HG02763 (cell line): ENCODE data around the gene RNF217.
"Not testable (repeated sequence)": the region's sequence is repeated elsewhere in the genome, so short reads cannot be mapped to it uniquely, and the experiment has no call there.

Source experiments
- ATAC-seq: cut with Tn5 transposase; IDR thresholded peaks from one replicate; pipeline ENCODE4 v1.9.1; 2021; ENCODE audit warnings: mild to moderate bottlenecking, moderate library complexity; ENCODE audit not compliant: unreplicated experiment

The RNF217 gene

DNA sequence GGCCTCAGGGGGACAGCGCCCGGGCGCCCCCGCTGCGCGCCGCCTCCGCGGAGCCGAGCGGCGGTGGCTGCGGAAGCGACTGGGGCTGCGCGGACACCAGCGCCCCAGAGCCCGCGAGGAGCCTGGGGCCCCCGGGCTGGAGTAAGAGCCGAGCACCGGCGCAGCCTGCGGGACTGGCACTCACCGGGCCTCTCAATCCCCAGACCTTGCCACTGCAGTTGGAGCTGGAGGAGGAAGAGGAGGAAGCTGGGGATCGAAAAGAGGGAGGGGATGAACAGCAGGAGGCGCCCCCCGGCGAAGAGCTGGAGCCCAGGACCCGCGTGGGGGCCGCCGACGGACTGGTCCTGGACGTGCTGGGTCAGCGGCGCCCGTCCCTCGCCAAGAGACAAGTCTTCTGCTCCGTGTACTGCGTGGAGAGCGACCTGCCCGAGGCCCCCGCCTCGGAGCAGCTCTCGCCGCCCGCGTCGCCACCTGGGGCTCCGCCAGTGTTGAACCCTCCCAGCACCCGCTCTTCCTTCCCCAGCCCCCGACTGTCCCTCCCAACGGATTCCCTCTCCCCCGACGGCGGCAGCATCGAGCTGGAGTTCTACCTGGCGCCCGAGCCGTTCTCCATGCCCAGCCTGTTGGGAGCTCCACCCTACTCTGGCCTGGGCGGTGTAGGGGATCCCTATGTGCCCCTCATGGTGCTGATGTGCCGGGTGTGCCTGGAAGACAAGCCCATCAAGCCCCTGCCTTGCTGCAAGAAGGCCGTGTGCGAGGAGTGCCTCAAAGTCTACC lies 590 bp downstream of the RNF217 start:
- no peak for ATAC-seq

- no peak for ATAC-seq
Measured at GRCh38 chr6:124963416-124963785, 1.2 kb downstream of the RNF217 start.

GRCh38 chr6:124963831-124964763 lies 1.9 kb downstream of the RNF217 start:
- no peak for ATAC-seq

DNA sequence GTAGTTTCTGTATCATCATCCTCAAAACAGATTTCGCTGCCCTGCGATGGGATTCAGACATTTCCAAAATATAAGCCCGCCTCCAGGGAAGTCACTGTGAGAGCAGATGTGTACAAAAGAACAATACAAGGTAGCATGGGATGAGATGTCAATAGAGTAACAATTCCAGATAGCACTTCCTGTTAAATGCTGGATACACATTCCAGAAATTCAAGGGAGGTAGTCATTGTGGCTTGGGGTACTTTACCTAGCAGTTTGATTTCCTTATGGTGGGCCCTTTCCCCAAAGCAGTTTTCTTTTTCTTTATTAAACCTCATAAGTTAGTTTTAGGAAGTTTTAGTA lies 2.5 kb downstream of the RNF217 start:
- no peak for ATAC-seq

DNA sequence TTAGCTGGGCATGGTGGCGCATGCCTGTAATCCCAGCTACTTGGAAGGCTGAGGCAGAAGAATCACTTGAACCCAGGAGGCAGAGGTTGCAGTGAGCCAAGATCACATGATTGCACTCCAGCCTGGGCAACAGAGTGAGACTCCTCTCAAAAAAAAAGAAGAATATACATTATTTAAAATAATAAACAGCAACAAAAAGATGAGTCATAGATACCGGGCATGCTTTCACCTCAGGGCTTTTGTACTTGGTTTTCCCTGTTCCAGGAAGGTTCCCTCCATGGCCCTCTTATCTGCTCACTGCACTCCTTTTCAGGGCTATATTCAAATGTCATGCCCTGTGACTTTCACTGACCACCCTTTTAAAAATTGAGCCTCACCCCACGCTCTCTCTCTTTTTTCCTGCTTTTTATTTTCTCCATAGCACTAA lies 3.2 kb downstream of the RNF217 start:
- ATAC-seq, result not testable (repeated sequence)

GRCh38 chr6:124967444-124967843 lies 5.2 kb downstream of the RNF217 start:
- no peak for ATAC-seq

GRCh38 chr6:124968401-124968800 lies 6.2 kb downstream of the RNF217 start:
- no peak for ATAC-seq

GRCh38 chr6:124970243-124970642 lies 8.0 kb downstream of the RNF217 start:
- no peak for ATAC-seq

DNA sequence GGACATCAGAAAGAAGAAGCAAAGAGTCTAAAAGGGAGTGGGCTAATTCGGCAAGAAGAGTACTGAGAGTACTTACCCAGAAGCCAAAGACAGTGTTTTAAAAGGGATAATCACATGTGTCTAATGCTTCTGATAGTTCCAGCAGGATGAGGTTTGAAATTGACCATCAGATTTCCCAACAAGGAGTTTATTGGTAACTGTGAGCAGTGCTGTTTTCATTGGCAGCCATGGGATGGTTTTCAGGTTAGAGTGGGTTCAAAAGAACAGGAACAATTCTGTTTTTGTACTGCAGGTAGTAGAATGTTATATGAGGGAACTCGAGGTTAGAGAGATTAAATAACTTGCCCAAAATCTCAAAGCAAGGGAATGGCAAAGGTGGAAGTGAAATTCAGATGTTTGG lies 8.5 kb downstream of the RNF217 start:
- no peak for ATAC-seq

DNA sequence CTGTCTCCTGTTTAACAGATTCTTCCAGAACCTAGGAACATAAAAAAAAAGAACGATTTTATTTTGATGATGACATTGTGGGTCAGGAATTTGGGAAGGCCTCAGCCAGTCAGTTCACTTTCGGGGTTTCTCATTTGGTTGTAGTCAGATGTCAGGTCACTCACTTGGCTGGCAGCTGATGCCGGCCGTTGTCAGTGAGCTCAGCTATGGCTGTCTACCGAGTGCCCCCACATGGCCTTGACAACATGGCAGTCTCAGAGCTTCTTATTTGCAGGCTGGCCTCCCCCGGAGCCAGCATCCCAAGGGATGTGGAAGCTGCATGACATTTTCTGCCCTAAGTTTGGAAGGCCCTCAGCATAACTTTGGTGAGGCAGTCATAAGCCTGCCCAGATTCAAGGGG lies 11.5 kb downstream of the RNF217 start:
- no peak for ATAC-seq

- ATAC-seq, result no peak
Measured at GRCh38 chr6:124974771-124975377, 12.6 kb downstream of the RNF217 start.

DNA sequence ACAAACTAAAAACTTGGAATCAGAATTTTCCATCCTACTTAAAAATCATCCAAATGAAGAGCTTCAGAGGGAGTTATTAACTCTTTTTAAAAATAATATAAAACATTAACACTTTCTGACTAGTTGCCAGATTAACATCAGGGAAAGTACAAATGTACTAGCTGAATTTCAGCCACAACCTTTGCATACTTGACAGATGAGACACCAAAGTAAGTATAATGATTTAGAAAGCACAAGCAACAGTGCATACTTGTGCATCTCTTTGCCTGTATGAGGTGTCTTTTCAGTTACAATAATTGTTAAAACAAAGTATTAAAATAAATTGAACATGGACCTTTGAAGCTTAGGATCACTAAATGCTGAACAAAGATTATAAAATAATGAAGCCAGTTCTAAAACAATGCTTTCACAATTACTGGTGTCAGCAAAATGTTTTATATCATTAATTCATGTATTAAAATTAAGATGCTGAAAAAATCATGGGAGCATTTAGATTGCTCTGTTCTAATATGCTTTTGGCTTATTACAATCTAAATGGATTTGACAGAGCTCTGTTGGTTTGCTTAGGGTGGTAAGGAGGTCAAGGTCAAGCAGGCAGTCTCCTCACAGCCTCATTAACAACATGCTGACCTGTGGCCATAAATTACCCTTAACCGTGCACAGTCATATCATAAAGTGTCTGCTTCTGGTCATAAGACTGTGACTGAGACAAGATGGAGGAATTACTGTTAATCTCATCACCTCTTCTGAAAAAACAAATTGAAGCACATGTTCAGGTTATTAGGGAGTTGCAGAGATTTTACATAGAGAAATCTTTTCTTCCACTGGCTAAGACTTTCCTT lies 15.1 kb downstream of the RNF217 start:
- ATAC-seq, result no peak

DNA sequence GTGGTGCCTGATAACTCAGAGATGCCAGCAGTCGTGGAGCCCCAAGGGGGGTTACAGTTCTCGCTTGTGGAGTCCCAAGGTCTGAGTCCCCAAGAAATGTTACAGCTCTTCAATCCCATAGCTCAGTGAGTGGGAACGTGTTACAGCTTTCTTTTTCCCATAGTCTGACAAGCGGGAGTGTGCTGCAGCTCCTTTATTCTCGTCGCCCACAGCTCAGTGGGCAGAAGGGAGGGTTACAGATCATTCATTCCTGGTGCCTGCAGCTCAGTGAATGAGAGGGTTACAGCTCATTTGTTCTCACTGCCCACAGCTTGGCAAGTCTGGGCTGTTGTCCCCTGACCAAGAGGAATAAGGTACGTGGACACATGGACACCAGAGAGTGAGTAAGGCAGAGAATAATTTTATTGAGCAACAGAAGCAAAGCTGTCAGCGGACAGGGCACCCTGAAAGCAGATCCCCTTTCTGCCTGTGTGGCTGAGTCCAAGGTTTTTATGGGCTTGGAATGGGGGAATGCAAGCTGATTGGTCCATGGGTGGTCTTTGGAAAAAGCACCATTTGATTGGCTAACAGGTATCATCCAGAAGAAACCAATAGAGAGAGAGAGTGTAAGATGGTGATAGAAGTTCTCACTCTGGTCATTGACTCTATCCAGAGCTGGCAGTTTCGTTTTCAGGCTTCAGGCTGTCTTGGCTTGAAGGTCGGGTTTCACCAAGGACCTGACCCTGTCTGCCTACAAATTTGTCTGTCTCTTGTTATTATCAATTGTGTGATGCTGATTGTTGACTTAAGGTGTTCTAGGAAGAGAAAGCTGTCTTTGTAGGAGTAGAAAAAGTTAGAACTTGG lies 16.4 kb downstream of the RNF217 start:
- no peak for ATAC-seq

DNA sequence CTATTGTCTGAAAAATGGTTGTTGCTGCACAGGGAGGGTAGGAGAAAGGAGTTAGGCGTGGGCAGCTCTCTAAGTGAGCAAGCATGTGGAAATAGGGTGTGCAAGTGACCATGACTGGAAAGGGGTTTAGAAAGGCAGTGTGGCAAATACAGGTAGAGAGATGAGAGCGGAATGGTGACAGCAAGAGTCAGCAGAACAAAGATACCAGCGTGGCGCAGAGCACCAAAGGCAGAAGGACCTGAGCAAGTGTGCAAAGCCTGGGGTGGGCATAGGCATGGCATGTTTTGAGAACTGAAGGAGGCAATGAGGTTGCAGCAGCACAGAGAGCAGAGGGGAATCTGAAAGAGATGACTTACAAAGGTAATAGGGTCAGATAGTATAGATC lies 17.0 kb downstream of the RNF217 start:
- no peak for ATAC-seq

- no peak for ATAC-seq
Measured at GRCh38 chr6:124982669-124983068, 20.4 kb downstream of the RNF217 start.

GRCh38 chr6:124983383-124984083 lies 21.3 kb downstream of the RNF217 start:
- no peak for ATAC-seq

GRCh38 chr6:124984668-124985338 lies 22.6 kb downstream of the RNF217 start:
- no peak for ATAC-seq

DNA sequence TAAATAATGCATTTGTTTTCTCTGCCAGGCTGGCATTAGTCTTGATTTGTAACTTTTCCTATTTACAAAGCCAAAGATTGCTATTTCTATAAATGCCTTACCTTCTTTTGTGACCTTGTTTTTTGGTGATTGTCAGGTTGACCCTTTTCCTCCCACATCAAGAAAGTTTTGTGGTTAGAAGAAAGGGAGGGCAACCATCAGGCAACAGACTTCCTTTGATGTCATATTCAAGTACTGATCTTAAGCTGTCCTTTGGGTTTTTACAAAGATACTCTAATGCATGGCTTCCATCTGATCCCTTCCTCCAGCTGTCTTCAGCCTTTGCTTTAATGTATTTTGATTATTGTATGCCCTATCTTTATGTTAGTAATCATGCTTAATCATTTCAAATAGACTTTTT lies 23.9 kb downstream of the RNF217 start:
- no peak for ATAC-seq

- ATAC-seq, result no peak
Measured at GRCh38 chr6:124987291-124987690, 25.1 kb downstream of the RNF217 start.
